GM20000 (cell line): ENCODE data around the gene TUBA1A.
"Not testable (repeated sequence)": the region's sequence is repeated elsewhere in the genome, so short reads cannot be mapped to it uniquely, and the experiment has no call there.

Experiments used
- DNase-seq: peaks from one replicate; pipeline ENCODE4 v3.0.0; 2012; ENCODE audit warnings: low spot score
- CTCF ChIP-seq: IDR thresholded peaks from 2 replicates; pipeline ENCODE4 v1.5.1; 2012; ENCODE audit warnings: mild to moderate bottlenecking, control low read depth; ENCODE audit errors: extremely low read depth, missing control alignments

The TUBA1A gene

GRCh38 chr12:49138587-49138986, 50.3 kb downstream of the TUBA1A start:
- no peak for DNase-seq
- no peak for TF ChIP-seq CTCF

- DNase-seq, result no peak
- no peak for TF ChIP-seq CTCF
Measured at GRCh38 chr12:49137476-49137875, 51.4 kb downstream of the TUBA1A start.

- DNase-seq, result not testable (repeated sequence)
Measured at GRCh38 chr12:49136997-49137396, 51.9 kb downstream of the TUBA1A start.
